Upper lobe of left lung (tissue), 4 donors: ENCODE results near the gene ZFAND4.
"Not testable (repeated sequence)": the region's sequence is repeated elsewhere in the genome, so short reads cannot be mapped to it uniquely, and the experiment has no call there.

ENCODE experiments used
- POLR2A ChIP-seq, 4 donors: fragments of 450-650 bp; IDR thresholded peaks; one replicate each; pipeline ENCODE4 v1.5.1; 2016 to 2017; ENCODE audit warnings: antibody characterized with exemption in 4 of 4, mild to moderate bottlenecking in 2 of 4
- POLR2AphosphoS5 ChIP-seq, 2 donors: sonication (generic); formaldehyde crosslinking; IDR thresholded peaks; one replicate each; pipeline ENCODE4 v1.5.1; 2017; ENCODE audit warnings: antibody characterized with exemption in 2 of 2
- TF ChIP-seq, protein P1 (sequence below), 6 experiments: fragments of 450-650 bp in 4 of 6; fragments of 200-600 bp in 2 of 6; sonication (generic) in 2 of 6; IDR thresholded peaks; one replicate each; pipeline ENCODE4 v1.5.1; 2016 to 2019; ENCODE audit warnings: antibody characterized with exemption in 6 of 6

DNA sequence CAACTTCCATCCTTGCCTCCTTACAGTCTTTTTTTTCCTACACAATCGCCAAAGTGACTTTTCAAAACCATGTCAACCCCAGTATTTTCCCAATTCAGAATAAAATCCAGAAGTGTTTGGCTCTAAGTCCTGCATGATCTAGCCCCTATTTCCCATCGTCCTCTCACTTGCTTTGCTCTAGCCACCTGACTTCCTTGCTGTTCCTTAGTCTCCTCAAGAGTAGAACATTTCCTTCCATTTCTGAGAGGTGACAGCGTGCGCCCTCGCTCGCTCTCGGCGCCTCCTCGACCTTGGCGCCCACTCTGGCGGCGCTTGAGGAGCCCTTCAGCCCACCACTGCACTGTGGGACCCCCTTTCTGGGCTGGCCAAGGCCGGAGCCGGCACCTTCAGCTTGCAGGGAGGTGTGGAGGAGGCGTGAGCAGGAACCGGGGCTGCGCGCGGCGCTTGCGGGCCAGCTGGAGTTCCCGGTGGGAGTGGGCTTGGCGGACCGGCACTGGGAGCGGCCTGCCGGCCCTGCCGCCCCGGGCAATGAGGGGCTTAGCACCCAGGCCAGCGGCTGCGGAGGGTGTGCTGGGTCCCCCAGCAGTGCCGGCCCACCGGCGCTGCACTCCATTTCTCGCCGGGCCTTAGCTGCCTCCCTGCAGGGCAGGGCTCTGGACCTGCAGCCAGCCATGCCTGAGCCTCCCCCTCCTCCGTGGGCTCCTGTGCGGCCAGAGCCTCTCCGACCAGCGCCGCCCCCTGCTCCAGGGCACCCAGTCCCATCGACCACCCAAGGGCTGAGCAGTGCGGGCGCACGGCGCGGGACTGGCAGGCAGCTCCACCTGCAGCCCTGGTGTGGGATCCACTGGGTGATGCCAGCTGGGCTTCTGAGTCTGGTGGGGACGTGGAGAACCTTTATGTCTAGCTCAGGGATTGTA, 72.0 kb downstream of the ZFAND4 start:
- TF ChIP-seq, protein P1, sequence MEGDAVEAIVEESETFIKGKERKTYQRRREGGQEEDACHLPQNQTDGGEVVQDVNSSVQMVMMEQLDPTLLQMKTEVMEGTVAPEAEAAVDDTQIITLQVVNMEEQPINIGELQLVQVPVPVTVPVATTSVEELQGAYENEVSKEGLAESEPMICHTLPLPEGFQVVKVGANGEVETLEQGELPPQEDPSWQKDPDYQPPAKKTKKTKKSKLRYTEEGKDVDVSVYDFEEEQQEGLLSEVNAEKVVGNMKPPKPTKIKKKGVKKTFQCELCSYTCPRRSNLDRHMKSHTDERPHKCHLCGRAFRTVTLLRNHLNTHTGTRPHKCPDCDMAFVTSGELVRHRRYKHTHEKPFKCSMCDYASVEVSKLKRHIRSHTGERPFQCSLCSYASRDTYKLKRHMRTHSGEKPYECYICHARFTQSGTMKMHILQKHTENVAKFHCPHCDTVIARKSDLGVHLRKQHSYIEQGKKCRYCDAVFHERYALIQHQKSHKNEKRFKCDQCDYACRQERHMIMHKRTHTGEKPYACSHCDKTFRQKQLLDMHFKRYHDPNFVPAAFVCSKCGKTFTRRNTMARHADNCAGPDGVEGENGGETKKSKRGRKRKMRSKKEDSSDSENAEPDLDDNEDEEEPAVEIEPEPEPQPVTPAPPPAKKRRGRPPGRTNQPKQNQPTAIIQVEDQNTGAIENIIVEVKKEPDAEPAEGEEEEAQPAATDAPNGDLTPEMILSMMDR (IDR thresholded peaks at IDR 0.05) = not testable (repeated sequence)
- TF ChIP-seq POLR2A, POLR2AphosphoS5 (IDR thresholded peaks at IDR 0.05): not testable (repeated sequence)
